Caco-2 (cell line): ENCODE measurements around the gene CERK. TPM values are rescaled to one million over a fixed set of nuclear protein-coding genes. Genes with fewer than 3 reads are reported as not detected.

Experiments
- BruUV-seq: library from RNA; stranded (reverse); fragments of 400-500 nt; replicated peaks from 2 replicates; lab custom pipeline; 2021; lab: Mats Ljungman, UMichigan
- CTCF ChIA-PET: fragments of 300-600 bp; sonication (Branson Sonifier 250); formaldehyde crosslinking; loops from one replicate; lab custom pipeline; 2022; ENCODE audit warnings: antibody characterized with exemption; lab: Charles Lee
- POLR2A ChIA-PET: fragments of 300-600 bp; sonication (Branson Sonifier 250); formaldehyde crosslinking; loops from one replicate; lab custom pipeline; 2022; ENCODE audit warnings: antibody characterized with exemption; lab: Charles Lee
- DNase-seq, 2 experiments: peaks; one replicate each; pipeline versions ENCODE4 v3.0.0 to v3.0.0-alpha.2; 2020 to 2022
- H3K27me3 ChIP-seq: replicated peaks from 2 replicates; pipeline ENCODE4 v1.6.0; 2011; ENCODE audit warnings: low read length; ENCODE audit not compliant: control insufficient read depth, insufficient read depth
- H3K36me3 ChIP-seq: 2 replicates; pipeline ENCODE4 v1.5.1; 2011; ENCODE audit warnings: low read length; ENCODE audit not compliant: control insufficient read depth, insufficient read depth
- H3K4me1 ChIP-seq: fragments of 250-450 bp; sonication (Bioruptor Pico); 2 replicates; pipeline ENCODE4 v1.5.1; 2020; ENCODE audit warnings: mild to moderate bottlenecking
- H3K4me3 ChIP-seq: 2 replicates; pipeline ENCODE4 v1.5.1; 2011; ENCODE audit warnings: low read depth, mild to moderate bottlenecking, control low read depth, low read length
- H3K9me3 ChIP-seq: fragments of 250-450 bp; sonication (Bioruptor Pico); 2 replicates; pipeline ENCODE4 v1.5.1; 2020; ENCODE audit warnings: mild to moderate bottlenecking, moderate library complexity
- H3K27ac Mint-ChIP-seq: one replicate; pipeline ENCODE4 v1.8.0; 2022; ENCODE audit warnings: mixed read lengths; ENCODE audit not compliant: unreplicated experiment
- H3K27me3 Mint-ChIP-seq: one replicate; pipeline ENCODE4 v1.8.0; 2022; ENCODE audit warnings: mixed read lengths; ENCODE audit not compliant: insufficient read depth, unreplicated experiment
- H3K36me3 Mint-ChIP-seq: one replicate; pipeline ENCODE4 v1.8.0; 2022; ENCODE audit warnings: mild to moderate bottlenecking, mixed read lengths; ENCODE audit not compliant: insufficient read depth, unreplicated experiment
- H3K4me1 Mint-ChIP-seq: one replicate; pipeline ENCODE4 v1.8.0; 2022; ENCODE audit warnings: low read depth, mixed read lengths; ENCODE audit not compliant: unreplicated experiment
- H3K4me3 Mint-ChIP-seq: one replicate; pipeline ENCODE4 v1.8.0; 2022; ENCODE audit warnings: mild to moderate bottlenecking, moderate library complexity, mixed read lengths; ENCODE audit not compliant: unreplicated experiment
- H3K9me3 Mint-ChIP-seq: one replicate; pipeline ENCODE4 v1.8.0; 2022; ENCODE audit warnings: mixed read lengths; ENCODE audit not compliant: unreplicated experiment
- intact Hi-C: fragments of 100-400 bp; cut with micrococcal nuclease; formaldehyde crosslinking; loops from one replicate; pipeline ENCODE4 v1.10.0; 2022; ENCODE audit not compliant: unreplicated experiment
- total RNA-seq: library from RNA; stranded (reverse); gene quantifications from 2 replicates; pipeline ENCODE4 v1.2.3, GENCODE V29; 2022
- TF ChIP-seq, protein P1 (sequence below), 2 experiments: fragments of 200-600 bp in 1 of 2; IDR thresholded peaks; 1 replicate in 1 of 2; 2 replicates in 1 of 2; pipeline versions ENCODE4 v1.5.1 to v1.8.0; 2011 to 2022; ENCODE audit warnings: antibody characterized with exemption in 1 of 2, control low read depth in 1 of 2, inconsistent platforms in 1 of 2, low read depth in 1 of 2, low read length in 1 of 2, mild to moderate bottlenecking in 1 of 2, moderate library complexity in 1 of 2; ENCODE audit not compliant: insufficient read depth in 1 of 2, severe bottlenecking in 1 of 2, unreplicated experiment in 1 of 2

Gene CERK
- total RNA-seq, 1 experiment from 2014 or later: 35.0 TPM

DNA sequence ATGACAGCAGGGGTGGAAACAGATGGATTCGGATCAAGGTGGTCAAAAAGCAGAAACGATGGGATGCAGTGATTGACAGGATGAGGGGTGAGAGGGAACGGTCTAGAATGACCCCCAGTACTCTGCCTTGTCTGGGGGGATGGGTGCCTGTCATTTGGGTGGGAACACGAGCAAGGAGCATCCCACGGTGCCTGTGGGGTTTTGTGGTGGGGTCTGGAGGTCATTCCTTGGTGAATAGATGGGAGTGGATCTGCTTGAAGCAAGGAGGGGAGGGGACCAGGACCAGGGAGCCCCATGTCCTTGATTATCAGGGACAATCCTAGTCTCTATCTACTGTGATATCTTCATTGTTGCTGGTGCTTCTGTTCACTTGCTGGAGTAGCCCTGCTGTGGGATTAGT is 8.1 kb upstream of the CERK start:
- no TSS peak for BruUV-seq
- no peak overlapping the region for H3K4me3 Mint-ChIP-seq
- H3K36me3 Mint-ChIP-seq: peaks cover 17% of the 10 kb centered on the region
- Histone ChIP-seq H3K27me3 (no peaks in the 10 kb centered on the region), H3K4me3 (no peak overlapping the region), H3K9me3 (peaks cover 10% of the 10 kb centered on the region; the same call in 1 of the 2 replicates), H3K36me3 (no peaks in the 10 kb centered on the region), H3K4me1 (peaks cover 41% of the 10 kb centered on the region)
- no peak for DNase-seq
- H3K4me1 Mint-ChIP-seq: peaks cover 40% of the 10 kb centered on the region
- TF ChIP-seq, protein P1, sequence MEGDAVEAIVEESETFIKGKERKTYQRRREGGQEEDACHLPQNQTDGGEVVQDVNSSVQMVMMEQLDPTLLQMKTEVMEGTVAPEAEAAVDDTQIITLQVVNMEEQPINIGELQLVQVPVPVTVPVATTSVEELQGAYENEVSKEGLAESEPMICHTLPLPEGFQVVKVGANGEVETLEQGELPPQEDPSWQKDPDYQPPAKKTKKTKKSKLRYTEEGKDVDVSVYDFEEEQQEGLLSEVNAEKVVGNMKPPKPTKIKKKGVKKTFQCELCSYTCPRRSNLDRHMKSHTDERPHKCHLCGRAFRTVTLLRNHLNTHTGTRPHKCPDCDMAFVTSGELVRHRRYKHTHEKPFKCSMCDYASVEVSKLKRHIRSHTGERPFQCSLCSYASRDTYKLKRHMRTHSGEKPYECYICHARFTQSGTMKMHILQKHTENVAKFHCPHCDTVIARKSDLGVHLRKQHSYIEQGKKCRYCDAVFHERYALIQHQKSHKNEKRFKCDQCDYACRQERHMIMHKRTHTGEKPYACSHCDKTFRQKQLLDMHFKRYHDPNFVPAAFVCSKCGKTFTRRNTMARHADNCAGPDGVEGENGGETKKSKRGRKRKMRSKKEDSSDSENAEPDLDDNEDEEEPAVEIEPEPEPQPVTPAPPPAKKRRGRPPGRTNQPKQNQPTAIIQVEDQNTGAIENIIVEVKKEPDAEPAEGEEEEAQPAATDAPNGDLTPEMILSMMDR (IDR thresholded peaks at IDR 0.05; ENCODE audit: insufficient read depth in 1 of 2, low read depth in 1 of 2, low read length in 1 of 2, severe bottlenecking in 1 of 2, unreplicated experiment in 1 of 2): no peak
- H3K27ac Mint-ChIP-seq: no peak overlapping the region
- intact Hi-C loops: no loop called here
- no peaks in the 10 kb centered on the region for H3K27me3 Mint-ChIP-seq
- ChIA-PET CTCF (no interaction called here), POLR2A (no interaction called here)
- no peaks in the 10 kb centered on the region for H3K9me3 Mint-ChIP-seq

DNA sequence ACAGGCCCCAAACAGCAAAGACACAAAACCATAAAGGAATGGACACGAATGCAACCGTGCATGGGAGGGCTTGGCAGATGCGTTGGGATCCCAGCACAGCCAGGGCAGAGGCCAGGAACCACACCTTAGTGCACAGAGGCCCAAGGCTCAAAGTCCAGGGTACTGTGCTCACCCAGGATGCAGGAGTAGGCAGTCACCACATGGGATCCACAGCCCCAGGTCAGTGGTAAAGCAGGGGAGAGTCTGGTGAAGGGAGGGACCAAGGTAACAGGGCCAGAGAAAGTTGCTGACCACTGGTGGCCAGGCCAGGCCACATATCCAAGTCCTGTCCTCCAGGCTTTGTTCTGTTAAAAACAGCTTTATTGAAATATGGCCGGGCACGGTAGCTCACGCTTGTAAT is 6.5 kb upstream of the CERK start:
- DNase-seq: peak; percentile 42 to 81
- CTCF ChIA-PET: no interaction called here
- H3K9me3 ChIP-seq: peaks cover 10% of the 10 kb centered on the region; the same call in 1 of the 2 replicates
- TF ChIP-seq, protein P1 (IDR thresholded peaks at IDR 0.05; ENCODE audit: insufficient read depth in 1 of 2, low read depth in 1 of 2, low read length in 1 of 2, severe bottlenecking in 1 of 2, unreplicated experiment in 1 of 2): no peak
- Mint-ChIP-seq H3K27ac (peak overlapping the region; percentile 59), H3K9me3 (no peaks in the 10 kb centered on the region), H3K4me1 (peaks cover 31% of the 10 kb centered on the region), H3K36me3 (peaks cover 17% of the 10 kb centered on the region), H3K27me3 (no peaks in the 10 kb centered on the region), H3K4me3 (no peak overlapping the region)
- intact Hi-C loops: no loop called here
- H3K36me3 ChIP-seq: no peaks in the 10 kb centered on the region
- H3K27me3 ChIP-seq: no peaks in the 10 kb centered on the region
- POLR2A ChIA-PET: no interaction called here
- no peak overlapping the region for H3K4me3 ChIP-seq
- no TSS peak for BruUV-seq
- peaks cover 28% of the 10 kb centered on the region for H3K4me1 ChIP-seq

DNA sequence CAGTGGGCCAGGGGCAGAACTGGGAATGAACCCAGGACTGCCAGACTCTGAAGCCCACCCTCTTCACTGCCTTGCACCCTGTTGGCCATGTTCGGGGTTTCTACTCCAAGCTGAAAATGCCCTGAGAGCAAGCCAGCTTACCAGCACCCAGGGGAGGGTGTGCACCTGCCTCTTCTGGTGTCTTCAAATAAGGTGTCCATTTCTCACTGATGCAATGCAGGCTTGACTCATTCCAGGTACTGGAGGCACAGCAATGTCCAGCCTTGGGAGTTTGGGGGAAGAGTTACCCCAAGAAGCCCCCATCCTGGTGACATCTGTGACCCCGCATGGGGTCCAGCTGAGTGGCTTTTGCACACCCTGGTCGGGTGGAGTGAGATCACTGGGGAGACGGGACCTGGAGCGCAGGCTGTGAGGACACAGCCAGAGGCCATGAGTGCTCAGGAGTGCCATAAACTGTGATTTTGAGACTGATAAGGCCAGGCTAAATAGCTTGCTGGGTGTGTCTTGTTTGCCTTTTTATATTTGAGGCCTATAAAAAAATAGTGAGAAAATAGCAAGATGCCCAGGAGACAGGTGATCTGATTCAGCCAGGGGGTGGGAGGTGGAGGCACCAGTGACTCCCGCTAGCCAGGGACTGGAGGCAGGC is 4.6 kb upstream of the CERK start:
- Histone ChIP-seq H3K4me1 (peaks cover 33% of the 10 kb centered on the region), H3K9me3 (peaks cover 10% of the 10 kb centered on the region; the same call in 1 of the 2 replicates), H3K27me3 (no peaks in the 10 kb centered on the region), H3K4me3 (no peak overlapping the region), H3K36me3 (no peaks in the 10 kb centered on the region)
- Mint-ChIP-seq H3K27me3 (no peaks in the 10 kb centered on the region), H3K9me3 (no peaks in the 10 kb centered on the region), H3K27ac (peak overlapping the region; percentile 97), H3K4me3 (peak overlapping the region; percentile 63), H3K36me3 (peaks cover 17% of the 10 kb centered on the region), H3K4me1 (peaks cover 24% of the 10 kb centered on the region)
- intact Hi-C loops: no loop called here
- TSS peak; percentile 48 for BruUV-seq
- CTCF ChIA-PET: no interaction called here
- DNase-seq: peak; percentile 72 to 77
- POLR2A ChIA-PET: no interaction called here
- TF ChIP-seq, protein P1 (IDR thresholded peaks at IDR 0.05; ENCODE audit: insufficient read depth in 1 of 2, low read depth in 1 of 2, low read length in 1 of 2, severe bottlenecking in 1 of 2, unreplicated experiment in 1 of 2): no peak
